Gastrocnemius medialis (tissue), 4 donors: ENCODE data around the gene ATP5MG. TPM values are rescaled to one million over a fixed set of nuclear protein-coding genes. Genes with fewer than 3 reads are reported as not detected.

Experiments used
- ATAC-seq, 2 donors: fragments of 150-250 bp; one replicate each; pipeline ENCODE4 v1.9.1; 2016
- DNase-seq, 2 donors: peaks; one replicate each; pipeline ENCODE4 v3.0.0-alpha.2; 2019
- H3K27ac ChIP-seq, 4 donors: fragments of 200-600 bp; sonication (generic); 1 replicate in 1 of 4; 2 replicates in 3 of 4; pipeline ENCODE4 v1.5.1; 2016 to 2018; ENCODE audit warnings: mild to moderate bottlenecking in 2 of 4, moderate library complexity in 1 of 4
- H3K27me3 ChIP-seq, 3 donors: fragments of 200-600 bp; sonication (generic) in 2 of 3; 1 replicate in 1 of 3; 2 replicates in 2 of 3; pipeline versions ENCODE4 v1.5.1 to v1.6.0; 2016 to 2019; ENCODE audit warnings: mild to moderate bottlenecking in 1 of 3, moderate library complexity in 1 of 3
- H3K36me3 ChIP-seq, 2 donors: fragments of 200-600 bp; sonication (generic) in 1 of 2; one replicate each; pipeline ENCODE4 v1.5.1; 2017 to 2018
- H3K4me1 ChIP-seq, 2 donors: fragments of 200-600 bp; sonication (generic) in 1 of 2; one replicate each; pipeline ENCODE4 v1.5.1; 2016 to 2017; ENCODE audit warnings: mild to moderate bottlenecking in 2 of 2
- H3K4me3 ChIP-seq, 4 donors: fragments of 200-600 bp; sonication (generic) in 3 of 4; 1 replicate in 1 of 4; 2 replicates in 3 of 4; pipeline ENCODE4 v1.5.1; 2016 to 2019; ENCODE audit warnings: mild to moderate bottlenecking in 2 of 4
- H3K9me3 ChIP-seq, 3 donors: fragments of 200-600 bp; sonication (generic) in 2 of 3; 1 replicate in 1 of 3; 2 replicates in 2 of 3; pipeline ENCODE4 v1.5.1; 2016 to 2019
- POLR2A ChIP-seq, 2 donors: fragments of 450-650 bp; IDR thresholded peaks; one replicate each; pipeline ENCODE4 v1.6.1; 2017; ENCODE audit warnings: antibody characterized with exemption in 2 of 2, mild to moderate bottlenecking in 2 of 2, moderate library complexity in 2 of 2
- in situ Hi-C, 4 donors: fragments of 200-750 bp; cut with MboI; loops; one replicate each; pipeline versions ENCODE4 v1.15.0 to v1.8.0; 2017; ENCODE audit warnings: low sequenced_read_pairs in 4 of 4
- intact Hi-C: fragments of 100-400 bp; cut with DNase I; formaldehyde crosslinking; loops from one replicate; pipeline ENCODE4 v1.15.1; 2023; ENCODE audit warnings: low total_unique reads
- total RNA-seq, 4 donors: library from RNA; depleted of rRNA; stranded (reverse); fragments of >200 nt; gene quantifications; one replicate each; pipeline versions ENCODE4 v1.1.0 to v1.2.3, GENCODE V29; 2016
- TF ChIP-seq, protein P1 (sequence below), 5 experiments: fragments of 450-650 bp in 3 of 5; fragments of 200-600 bp in 2 of 5; sonication (generic) in 2 of 5; IDR thresholded peaks in 4 of 5; conservative IDR thresholded peaks in 1 of 5; 1 replicate in 4 of 5; 2 replicates in 1 of 5; pipeline ENCODE4 v1.5.1; 2016 to 2019; ENCODE audit warnings: antibody characterized with exemption in 5 of 5, mild to moderate bottlenecking in 3 of 5, moderate library complexity in 3 of 5

The ATP5MG gene
- total RNA-seq, 4 donors from 2014 or later = 46.9 to 90.6 (median 55.4) TPM

DNA sequence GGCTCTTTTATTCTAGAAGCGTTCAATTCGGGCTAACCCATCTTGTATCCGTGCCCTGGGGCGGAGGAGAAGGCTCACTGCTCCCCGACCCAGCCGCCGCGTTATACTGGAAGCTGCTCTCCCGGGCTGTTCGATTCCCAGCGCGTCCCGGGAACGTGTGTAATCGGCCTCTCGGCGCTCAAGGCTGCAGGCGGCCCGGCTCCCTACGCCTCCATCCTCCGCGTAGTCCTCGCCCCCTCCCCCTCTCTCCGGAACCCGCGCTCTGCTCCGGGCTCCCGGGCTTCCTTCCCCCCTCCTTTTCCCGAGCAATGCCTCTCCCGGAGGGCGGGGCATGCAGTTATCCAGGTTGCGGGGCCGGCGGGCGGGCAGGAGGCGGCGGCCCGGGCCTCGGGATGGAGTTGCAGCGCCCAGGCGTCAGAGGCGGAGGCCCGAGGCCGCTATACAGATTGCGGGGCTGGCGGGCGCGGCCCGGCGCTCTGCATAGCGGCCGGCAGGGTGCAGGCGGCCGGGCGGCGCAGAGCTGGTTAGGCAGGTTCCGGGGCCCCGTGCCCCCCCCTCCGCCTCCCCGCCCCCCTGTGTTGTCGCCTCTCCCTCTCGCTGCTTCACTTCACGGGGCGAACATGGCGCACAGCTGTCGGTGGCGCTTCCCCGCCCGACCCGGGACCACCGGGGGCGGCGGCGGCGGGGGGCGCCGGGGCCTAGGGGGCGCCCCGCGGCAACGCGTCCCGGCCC is 34.7 kb downstream of the ATP5MG start, which contains the start of gene KMT2A:
Gene KMT2A, plus strand, starts transcription at position 600 of the 732 bp plus-strand sequence. Its CDS starts 21 bp downstream, at position 621.
- peak within 1 kb of the TSS; percentile 92 to 97 (median 96) for H3K4me3 ChIP-seq
- no peaks in the 10 kb centered on the region for H3K9me3 ChIP-seq
- peak; percentile 30 to 46 for TF ChIP-seq POLR2A (IDR thresholded peaks at IDR 0.05)
- TF ChIP-seq, protein P1, sequence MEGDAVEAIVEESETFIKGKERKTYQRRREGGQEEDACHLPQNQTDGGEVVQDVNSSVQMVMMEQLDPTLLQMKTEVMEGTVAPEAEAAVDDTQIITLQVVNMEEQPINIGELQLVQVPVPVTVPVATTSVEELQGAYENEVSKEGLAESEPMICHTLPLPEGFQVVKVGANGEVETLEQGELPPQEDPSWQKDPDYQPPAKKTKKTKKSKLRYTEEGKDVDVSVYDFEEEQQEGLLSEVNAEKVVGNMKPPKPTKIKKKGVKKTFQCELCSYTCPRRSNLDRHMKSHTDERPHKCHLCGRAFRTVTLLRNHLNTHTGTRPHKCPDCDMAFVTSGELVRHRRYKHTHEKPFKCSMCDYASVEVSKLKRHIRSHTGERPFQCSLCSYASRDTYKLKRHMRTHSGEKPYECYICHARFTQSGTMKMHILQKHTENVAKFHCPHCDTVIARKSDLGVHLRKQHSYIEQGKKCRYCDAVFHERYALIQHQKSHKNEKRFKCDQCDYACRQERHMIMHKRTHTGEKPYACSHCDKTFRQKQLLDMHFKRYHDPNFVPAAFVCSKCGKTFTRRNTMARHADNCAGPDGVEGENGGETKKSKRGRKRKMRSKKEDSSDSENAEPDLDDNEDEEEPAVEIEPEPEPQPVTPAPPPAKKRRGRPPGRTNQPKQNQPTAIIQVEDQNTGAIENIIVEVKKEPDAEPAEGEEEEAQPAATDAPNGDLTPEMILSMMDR (IDR thresholded peaks at IDR 0.05 in 4 of 5, conservative IDR thresholded peaks at IDR 0.05 in 1 of 5) = peak in 4 of 5 experiments; percentile 17 to 100 (median 100)
- no peaks in the 10 kb centered on the region for H3K36me3 ChIP-seq
- in situ Hi-C loops (no loop called here), intact Hi-C loops (loop anchor here (1.0 to 5.0 kb wide), 2 partner anchors 35 to 69 kb away; partner anchors contain the start of gene ATP5MG)
- ATAC-seq (peak; percentile 75 to 81), DNase-seq (peak; percentile 92 to 94)
- H3K27ac ChIP-seq = peak within 1 kb of the TSS; percentile 86 to 92 (median 90)
- H3K27me3 ChIP-seq = no peaks in the 10 kb centered on the region
- H3K4me1 ChIP-seq = peaks cover 41 to 49% of the 10 kb centered on the region in 2 donors

DNA sequence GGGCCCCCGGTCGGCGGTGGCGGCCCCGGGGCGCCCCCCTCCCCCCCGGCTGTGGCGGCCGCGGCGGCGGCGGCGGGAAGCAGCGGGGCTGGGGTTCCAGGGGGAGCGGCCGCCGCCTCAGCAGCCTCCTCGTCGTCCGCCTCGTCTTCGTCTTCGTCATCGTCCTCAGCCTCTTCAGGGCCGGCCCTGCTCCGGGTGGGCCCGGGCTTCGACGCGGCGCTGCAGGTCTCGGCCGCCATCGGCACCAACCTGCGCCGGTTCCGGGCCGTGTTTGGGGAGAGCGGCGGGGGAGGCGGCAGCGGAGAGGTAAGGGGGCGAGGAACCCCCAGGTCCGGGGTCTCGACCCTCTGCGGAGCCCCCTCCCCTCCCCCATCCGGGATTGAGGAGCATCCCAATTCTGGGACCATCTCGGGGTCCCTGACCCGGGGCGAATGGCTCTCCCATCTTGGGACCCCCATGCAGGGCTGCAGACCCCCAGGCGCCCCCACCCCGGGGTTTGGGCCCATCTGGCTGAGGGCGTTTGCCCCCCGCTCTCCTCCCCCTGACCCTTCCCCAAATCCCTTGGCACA is 35.3 kb downstream of the ATP5MG start:
- peak; percentile 32 to 42 for ATAC-seq

DNA sequence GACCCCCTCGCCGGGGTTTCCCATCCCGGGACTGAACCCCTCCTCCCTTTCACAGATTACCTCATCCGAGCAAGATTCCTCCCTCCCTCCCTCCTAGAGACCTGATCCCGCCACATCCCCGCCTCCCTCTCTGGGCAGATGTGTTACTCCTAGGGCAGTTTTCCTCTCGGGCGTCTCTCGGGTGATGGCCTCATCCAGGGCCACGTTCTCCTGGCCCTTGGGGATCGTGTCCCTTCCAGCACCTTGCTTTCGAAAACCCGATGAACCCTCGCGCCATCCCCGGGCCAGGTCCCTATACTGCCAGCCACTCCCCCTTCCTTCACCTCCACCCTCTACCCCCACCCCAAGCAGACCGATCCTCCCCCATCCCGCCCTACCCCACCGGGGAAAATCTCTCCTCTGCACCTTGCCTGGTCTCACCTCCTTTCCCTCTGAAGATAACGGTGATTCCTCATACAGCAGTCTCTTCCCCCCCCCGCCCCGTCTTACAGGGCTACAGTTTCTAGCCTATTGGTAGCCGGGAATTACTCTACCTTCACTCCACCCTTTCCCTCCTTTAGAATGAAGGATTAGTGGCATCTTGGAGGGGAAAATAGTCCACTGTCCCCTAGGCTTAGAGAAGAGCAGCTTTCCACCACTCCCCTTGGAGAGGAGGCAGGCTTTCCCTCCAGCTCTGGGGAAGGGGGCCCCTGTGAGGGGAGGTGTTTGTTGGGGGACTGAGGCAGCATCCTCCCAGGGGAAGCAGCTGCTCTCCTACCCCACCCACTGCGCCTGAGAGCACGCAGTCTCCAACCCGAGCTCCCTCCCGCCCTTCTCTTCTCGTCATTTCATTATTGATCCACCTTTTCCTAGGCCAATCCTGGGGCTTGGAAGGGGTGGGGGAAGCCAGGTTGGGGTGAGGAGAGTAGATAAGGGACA is 36.1 kb downstream of the ATP5MG start:
- H3K4me1 ChIP-seq = peaks cover 54 to 63% of the 10 kb centered on the region in 2 donors

More for the DNA sequence above, 35.3 kb downstream of the ATP5MG start:
- in situ Hi-C loops = no loop called here
- H3K4me1 ChIP-seq = peaks cover 46 to 55% of the 10 kb centered on the region in 2 donors
- H3K27ac ChIP-seq = peak overlapping the region; percentile 86 to 92 (median 90)
- intact Hi-C loops = loop anchor here (1.0 to 5.0 kb wide), 2 partner anchors 35 to 69 kb away; partner anchors contain the start of gene ATP5MG
- no peaks in the 10 kb centered on the region for H3K9me3 ChIP-seq
- H3K36me3 ChIP-seq = no peaks in the 10 kb centered on the region
- H3K4me3 ChIP-seq = peak overlapping the region; percentile 92 to 97 (median 96)
- DNase-seq = peak in 1 of 2 donors; percentile 28
- TF ChIP-seq POLR2A (IDR thresholded peaks at IDR 0.05) = no peak
- TF ChIP-seq, protein P1 (IDR thresholded peaks at IDR 0.05 in 4 of 5, conservative IDR thresholded peaks at IDR 0.05 in 1 of 5) = no peak
- H3K27me3 ChIP-seq = no peaks in the 10 kb centered on the region

More for the DNA sequence above, 36.1 kb downstream of the ATP5MG start:
- ATAC-seq (no peak), DNase-seq (peak in 1 of 2 donors; percentile 15)
- TF ChIP-seq POLR2A (IDR thresholded peaks at IDR 0.05) = no peak
- TF ChIP-seq, protein P1 (IDR thresholded peaks at IDR 0.05 in 4 of 5, conservative IDR thresholded peaks at IDR 0.05 in 1 of 5) = no peak
- in situ Hi-C loops (no loop called here), intact Hi-C loops (loop anchor here (5.0 kb wide), 1 partner anchor 70 kb away; no protein-coding TSS in a partner anchor)
- Histone ChIP-seq H3K27me3 (no peaks in the 10 kb centered on the region), H3K9me3 (no peaks in the 10 kb centered on the region), H3K4me3 (peak overlapping the region; percentile 92 to 97 (median 96)), H3K27ac (peak overlapping the region; percentile 86 to 92 (median 90)), H3K36me3 (no peaks in the 10 kb centered on the region)
